Uterus (tissue), 2 donors: ENCODE results near the gene PPFIA3.

ENCODE experiments used
- POLR2A ChIP-seq, 2 donors: fragments of 450-650 bp; IDR thresholded peaks; one replicate each; pipeline ENCODE4 v1.6.1; 2016; ENCODE audit warnings: antibody characterized with exemption in 2 of 2, mild to moderate bottlenecking in 1 of 2, moderate library complexity in 1 of 2
- TF ChIP-seq, protein P1 (sequence below), 4 experiments: fragments of 200-600 bp in 2 of 4; fragments of 450-650 bp in 2 of 4; sonication (generic) in 2 of 4; IDR thresholded peaks; one replicate each; pipeline ENCODE4 v1.5.1; 2016 to 2019; ENCODE audit warnings: antibody characterized with exemption in 4 of 4, mild to moderate bottlenecking in 2 of 4, moderate library complexity in 1 of 4

- TF ChIP-seq, protein P1, sequence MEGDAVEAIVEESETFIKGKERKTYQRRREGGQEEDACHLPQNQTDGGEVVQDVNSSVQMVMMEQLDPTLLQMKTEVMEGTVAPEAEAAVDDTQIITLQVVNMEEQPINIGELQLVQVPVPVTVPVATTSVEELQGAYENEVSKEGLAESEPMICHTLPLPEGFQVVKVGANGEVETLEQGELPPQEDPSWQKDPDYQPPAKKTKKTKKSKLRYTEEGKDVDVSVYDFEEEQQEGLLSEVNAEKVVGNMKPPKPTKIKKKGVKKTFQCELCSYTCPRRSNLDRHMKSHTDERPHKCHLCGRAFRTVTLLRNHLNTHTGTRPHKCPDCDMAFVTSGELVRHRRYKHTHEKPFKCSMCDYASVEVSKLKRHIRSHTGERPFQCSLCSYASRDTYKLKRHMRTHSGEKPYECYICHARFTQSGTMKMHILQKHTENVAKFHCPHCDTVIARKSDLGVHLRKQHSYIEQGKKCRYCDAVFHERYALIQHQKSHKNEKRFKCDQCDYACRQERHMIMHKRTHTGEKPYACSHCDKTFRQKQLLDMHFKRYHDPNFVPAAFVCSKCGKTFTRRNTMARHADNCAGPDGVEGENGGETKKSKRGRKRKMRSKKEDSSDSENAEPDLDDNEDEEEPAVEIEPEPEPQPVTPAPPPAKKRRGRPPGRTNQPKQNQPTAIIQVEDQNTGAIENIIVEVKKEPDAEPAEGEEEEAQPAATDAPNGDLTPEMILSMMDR (IDR thresholded peaks at IDR 0.05): peak; percentile 8 to 52 (median 32)
- TF ChIP-seq POLR2A (IDR thresholded peaks at IDR 0.05): peak in 1 of 2 donors; percentile 26
Observed at GRCh38 chr19:49127674-49128544, 8.6 kb downstream of the PPFIA3 start.
